Fibroblast of skin of back (primary cell): ENCODE measurements around the gene LMX1B.

Experiments used
- DNase-seq: peaks from one replicate; pipeline ENCODE4 v3.0.0-alpha.2; 2013

Gene LMX1B

GRCh38 chr9:126661122-126661520 is 47.4 kb downstream of the LMX1B start:
- DNase-seq = no peak

- no peak for DNase-seq
Measured at GRCh38 chr9:126661521-126662251, 48.0 kb downstream of the LMX1B start.

- no peak for DNase-seq
Measured at GRCh38 chr9:126663661-126664072, 49.9 kb downstream of the LMX1B start.

- no peak for DNase-seq
Measured at GRCh38 chr9:126664900-126665643, 51.3 kb downstream of the LMX1B start.

GRCh38 chr9:126665644-126666035 is 51.9 kb downstream of the LMX1B start:
- DNase-seq = no peak

GRCh38 chr9:126666155-126666803 is 52.6 kb downstream of the LMX1B start:
- DNase-seq = no peak

- no peak for DNase-seq
Measured at GRCh38 chr9:126667190-126668055, 53.7 kb downstream of the LMX1B start.

GRCh38 chr9:126668058-126668457 is 54.3 kb downstream of the LMX1B start:
- no peak for DNase-seq

- no peak for DNase-seq
Measured at GRCh38 chr9:126669108-126669507, 55.4 kb downstream of the LMX1B start.

GRCh38 chr9:126670270-126670669 is 56.5 kb downstream of the LMX1B start:
- DNase-seq = no peak

GRCh38 chr9:126671381-126671831 is 57.7 kb downstream of the LMX1B start:
- no peak for DNase-seq

GRCh38 chr9:126671983-126672382 is 58.3 kb downstream of the LMX1B start:
- no peak for DNase-seq

- no peak for DNase-seq
Measured at GRCh38 chr9:126672634-126673284, 59.0 kb downstream of the LMX1B start.

GRCh38 chr9:126673689-126674364 is 60.1 kb downstream of the LMX1B start:
- DNase-seq = no peak

GRCh38 chr9:126674365-126675146 is 60.8 kb downstream of the LMX1B start:
- DNase-seq = no peak

GRCh38 chr9:126675147-126675467 is 61.4 kb downstream of the LMX1B start:
- DNase-seq = no peak

- DNase-seq = no peak
Measured at GRCh38 chr9:126676102-126676684, 62.5 kb downstream of the LMX1B start.

- no peak for DNase-seq
Measured at GRCh38 chr9:126676685-126677143, 63.0 kb downstream of the LMX1B start.

GRCh38 chr9:126677188-126678084 is 63.7 kb downstream of the LMX1B start:
- DNase-seq = no peak
